ENCODE data around the gene TBC1D22A.

GRCh38 chr22:47042116-47042825, 279.8 kb downstream of the TBC1D22A start:
- no peak for TF ChIP-seq POLR2A (IDR thresholded peaks at IDR 0.05)
- no peak for TF ChIP-seq CTCF (IDR thresholded peaks at IDR 0.05)
- TF ChIP-seq POLR2AphosphoS5 (IDR thresholded peaks at IDR 0.05): no peak
